Measurements from ENCODE around the gene TUSC2. TPM values are rescaled to one million over a fixed set of nuclear protein-coding genes. Genes with fewer than 3 reads are reported as not detected.

The TUSC2 gene
- total RNA-seq, 1 experiment from 2014 or later: 35.3 TPM

DNA sequence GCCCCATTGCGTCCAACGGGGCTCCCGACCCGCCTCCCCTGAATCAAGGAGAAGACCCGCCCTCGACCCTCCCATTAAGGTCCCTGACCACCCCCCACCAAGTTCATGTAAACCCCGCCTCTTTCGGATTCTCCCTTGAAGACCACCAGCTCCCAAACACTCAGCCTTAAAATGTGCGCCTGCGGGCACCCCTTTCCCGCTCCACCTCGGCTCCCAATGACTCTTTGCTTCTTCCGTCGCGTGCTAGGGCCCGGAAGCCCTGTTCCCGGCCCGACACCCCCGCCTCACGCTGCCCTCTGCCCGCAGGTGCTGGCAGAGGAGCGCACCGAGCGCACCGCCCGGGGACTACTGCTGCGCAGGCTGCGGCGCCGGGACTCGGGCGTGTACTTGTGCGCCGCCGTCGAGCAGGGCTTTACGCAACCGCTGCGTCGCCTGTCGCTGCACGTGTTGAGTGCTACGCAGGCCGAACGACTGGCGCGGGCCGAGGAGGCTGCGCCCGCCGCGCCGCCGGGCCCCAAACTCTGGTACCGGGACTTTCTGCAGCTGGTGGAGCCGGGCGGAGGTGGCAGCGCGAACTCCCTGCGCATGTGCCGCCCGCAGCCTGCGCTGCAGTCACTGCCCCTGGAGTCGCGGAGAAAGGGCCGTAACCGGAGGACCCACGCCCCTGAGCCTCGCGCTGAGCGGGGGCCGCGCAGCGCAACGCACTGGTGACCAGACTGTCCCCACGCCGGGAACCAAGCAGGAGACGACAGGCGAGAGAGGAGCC is 51.8 kb downstream of the TUSC2 start:
- ATAC-seq (no peak), DNase-seq (ENCODE audit: low read depth, low spot score) (no peak)
- H3K27me3 ChIP-seq (ENCODE audit: control insufficient read depth, insufficient read depth, low read length): no peaks in the 10 kb centered on the region
- no peak overlapping the region for H3K4me3 ChIP-seq (ENCODE audit: low read depth in 2 of 2, low read length in 2 of 2)
- no peaks in the 10 kb centered on the region for H3K9me3 ChIP-seq (ENCODE audit: control insufficient read depth, insufficient read depth, low read depth, low read length)
- TF ChIP-seq TCF7L2 (IDR thresholded peaks at IDR 0.05; ENCODE audit: low read depth, low read length): no peak
- H3K36me3 ChIP-seq (ENCODE audit: control insufficient read depth, insufficient read depth, low read length): no peaks in the 10 kb centered on the region
- intact Hi-C loops (cut with micrococcal nuclease; ENCODE audit: unreplicated experiment): no loop called here
- in situ Hi-C loops (cut with HindIII; ENCODE audit: low pct_unique_long_range_greater_than_20kb, low sequenced_read_pairs): no loop called here
- H3K4me1 ChIP-seq (ENCODE audit: control insufficient read depth, insufficient read depth, low read length): no peaks in the 10 kb centered on the region; the same call in 1 of the 2 replicates
- H3K27ac ChIP-seq (ENCODE audit: low read length): no peak overlapping the region
- no TSS peak for BruUV-seq (replicated peaks)
- CTCF ChIA-PET: interaction anchor here (0.6 to 0.7 kb wide), 2 partner anchors 40 to 58 kb away, joined by 3 to 5 read pairs; partner anchors contain the start of gene GNAI2
- POLR2A ChIA-PET: no interaction called here

DNA sequence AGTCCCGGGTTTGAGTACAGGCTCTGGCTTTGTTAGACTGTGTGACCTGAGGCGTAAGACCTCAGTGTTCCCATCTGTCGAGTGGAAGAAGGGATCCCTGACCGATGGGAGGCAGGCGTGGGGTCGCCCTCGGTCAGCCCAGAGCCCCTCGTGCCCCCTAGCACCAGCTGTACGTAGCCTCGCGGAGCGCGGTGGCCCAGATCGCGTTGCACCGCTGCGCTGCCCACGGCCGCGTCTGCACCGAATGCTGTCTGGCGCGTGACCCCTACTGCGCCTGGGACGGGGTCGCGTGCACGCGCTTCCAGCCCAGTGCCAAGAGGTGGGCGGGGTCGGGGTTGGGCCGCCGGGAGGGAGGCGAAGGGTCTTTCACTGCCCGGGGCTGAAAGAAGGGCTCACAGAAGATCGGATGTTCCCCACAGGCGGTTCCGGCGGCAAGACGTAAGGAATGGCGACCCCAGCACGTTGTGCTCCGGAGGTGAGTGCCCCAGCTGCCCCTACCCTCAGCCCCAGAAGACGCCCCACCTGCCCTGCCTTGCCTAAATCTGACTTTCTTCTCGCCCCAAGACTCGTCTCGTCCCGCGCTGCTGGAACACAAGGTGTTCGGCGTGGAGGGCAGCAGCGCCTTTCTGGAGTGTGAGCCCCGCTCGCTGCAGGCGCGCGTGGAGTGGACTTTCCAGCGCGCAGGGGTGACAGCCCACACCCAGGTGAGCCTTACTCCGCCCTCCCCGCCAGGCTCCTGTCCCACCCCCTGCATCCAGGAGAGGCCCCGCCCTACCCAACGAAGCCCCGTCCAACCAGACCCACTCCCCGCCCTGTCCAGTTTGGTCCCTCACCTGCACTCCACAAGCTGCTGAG is 52.7 kb downstream of the TUSC2 start:
- Histone ChIP-seq H3K4me3 (ENCODE audit: low read depth in 2 of 2, low read length in 2 of 2) (no peak overlapping the region), H3K27me3 (ENCODE audit: control insufficient read depth, insufficient read depth, low read length) (no peaks in the 10 kb centered on the region), H3K36me3 (ENCODE audit: control insufficient read depth, insufficient read depth, low read length) (no peaks in the 10 kb centered on the region), H3K9me3 (ENCODE audit: control insufficient read depth, insufficient read depth, low read depth, low read length) (no peaks in the 10 kb centered on the region), H3K4me1 (ENCODE audit: control insufficient read depth, insufficient read depth, low read length) (no peaks in the 10 kb centered on the region; the same call in 1 of the 2 replicates), H3K27ac (ENCODE audit: low read length) (no peak overlapping the region)
- no TSS peak for BruUV-seq (replicated peaks)
- intact Hi-C loops (cut with micrococcal nuclease; ENCODE audit: unreplicated experiment) (no loop called here), in situ Hi-C loops (cut with HindIII; ENCODE audit: low pct_unique_long_range_greater_than_20kb, low sequenced_read_pairs) (no loop called here)
- ATAC-seq: no peak
- DNase-seq (ENCODE audit: low read depth, low spot score): no peak
- POLR2A ChIA-PET: no interaction called here
- CTCF ChIA-PET: interaction anchor here (0.6 to 1.4 kb wide), 5 partner anchors 39 to 139 kb away, joined by 3 to 5 read pairs (median 3); partner anchors contain the start of gene GNAI2
- no peak for TF ChIP-seq POLR2AphosphoS5 (IDR thresholded peaks at IDR 0.05; ENCODE audit: low read depth, low read length)
- TF ChIP-seq, protein P1, sequence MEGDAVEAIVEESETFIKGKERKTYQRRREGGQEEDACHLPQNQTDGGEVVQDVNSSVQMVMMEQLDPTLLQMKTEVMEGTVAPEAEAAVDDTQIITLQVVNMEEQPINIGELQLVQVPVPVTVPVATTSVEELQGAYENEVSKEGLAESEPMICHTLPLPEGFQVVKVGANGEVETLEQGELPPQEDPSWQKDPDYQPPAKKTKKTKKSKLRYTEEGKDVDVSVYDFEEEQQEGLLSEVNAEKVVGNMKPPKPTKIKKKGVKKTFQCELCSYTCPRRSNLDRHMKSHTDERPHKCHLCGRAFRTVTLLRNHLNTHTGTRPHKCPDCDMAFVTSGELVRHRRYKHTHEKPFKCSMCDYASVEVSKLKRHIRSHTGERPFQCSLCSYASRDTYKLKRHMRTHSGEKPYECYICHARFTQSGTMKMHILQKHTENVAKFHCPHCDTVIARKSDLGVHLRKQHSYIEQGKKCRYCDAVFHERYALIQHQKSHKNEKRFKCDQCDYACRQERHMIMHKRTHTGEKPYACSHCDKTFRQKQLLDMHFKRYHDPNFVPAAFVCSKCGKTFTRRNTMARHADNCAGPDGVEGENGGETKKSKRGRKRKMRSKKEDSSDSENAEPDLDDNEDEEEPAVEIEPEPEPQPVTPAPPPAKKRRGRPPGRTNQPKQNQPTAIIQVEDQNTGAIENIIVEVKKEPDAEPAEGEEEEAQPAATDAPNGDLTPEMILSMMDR (IDR thresholded peaks at IDR 0.05): no peak

Other genes starting within 250 kb of the TUSC2 start
- 86.6 TPM for gene RBM5, start 239.3 kb downstream of the TUSC2 start, total RNA-seq (2021; ENCODE audit: unreplicated experiment)
- gene SEMA3F, start 172.9 kb downstream of the TUSC2 start, total RNA-seq (2021; ENCODE audit: unreplicated experiment): 69.6 TPM
- not detected for gene GNAT1, start 136.6 kb downstream of the TUSC2 start, total RNA-seq (2021; ENCODE audit: unreplicated experiment)
- 6.0 TPM for gene SLC38A3, start 123.0 kb downstream of the TUSC2 start, total RNA-seq (2021; ENCODE audit: unreplicated experiment)
- gene GNAI2, start 92.0 kb downstream of the TUSC2 start, total RNA-seq (2021; ENCODE audit: unreplicated experiment): 170 TPM
- gene SEMA3B, start 59.1 kb downstream of the TUSC2 start, total RNA-seq (2021; ENCODE audit: unreplicated experiment): 1.4 TPM
- not detected for gene LSMEM2, start 49.1 kb downstream of the TUSC2 start, total RNA-seq (2021; ENCODE audit: unreplicated experiment)
- gene IFRD2, start 35.8 kb downstream of the TUSC2 start, total RNA-seq (2021; ENCODE audit: unreplicated experiment): 111 TPM
- 3.9 TPM for gene HYAL3, start 28.8 kb downstream of the TUSC2 start, total RNA-seq (2021; ENCODE audit: unreplicated experiment)
- gene NAA80, start 28.8 kb downstream of the TUSC2 start, total RNA-seq (2021; ENCODE audit: unreplicated experiment): 7.2 TPM
- 0.18 TPM for gene HYAL1, start 24.6 kb downstream of the TUSC2 start, total RNA-seq (2021; ENCODE audit: unreplicated experiment)
- 41.5 TPM for gene HYAL2, start 5.5 kb downstream of the TUSC2 start, total RNA-seq (2021; ENCODE audit: unreplicated experiment)
- 17.4 TPM for gene RASSF1, start 12.6 kb upstream of the TUSC2 start, total RNA-seq (2021; ENCODE audit: unreplicated experiment)
- gene ZMYND10, start 17.5 kb upstream of the TUSC2 start, total RNA-seq (2021; ENCODE audit: unreplicated experiment): 3.6 TPM
- 14.6 TPM for gene NPRL2, start 22.6 kb upstream of the TUSC2 start, total RNA-seq (2021; ENCODE audit: unreplicated experiment)
- 27.5 TPM for gene CYB561D2, start 22.6 kb upstream of the TUSC2 start, total RNA-seq (2021; ENCODE audit: unreplicated experiment)
- 30.2 TPM for gene TMEM115, start 31.3 kb upstream of the TUSC2 start, total RNA-seq (2021; ENCODE audit: unreplicated experiment)
- gene CACNA2D2, start 175.4 kb upstream of the TUSC2 start, total RNA-seq (2021; ENCODE audit: unreplicated experiment): 0.59 TPM
- 5.0 TPM for gene C3orf18, start 239.5 kb upstream of the TUSC2 start, total RNA-seq (2021; ENCODE audit: unreplicated experiment)
- 12.1 TPM for gene HEMK1, start 241.3 kb upstream of the TUSC2 start, total RNA-seq (2021; ENCODE audit: unreplicated experiment)

Data from Panc1 (cell line).